Adrenal gland (tissue), 12 donors: ENCODE results near the gene PBX1. TPM values are rescaled to one million over a fixed set of nuclear protein-coding genes. Genes with fewer than 3 reads are reported as not detected.
A peak's percentile ranks its signal among the peaks of the same experiment; 100 is the strongest.
"Not testable (repeated sequence)": the region's sequence is repeated elsewhere in the genome, so short reads cannot be mapped to it uniquely, and the experiment has no call there.

ENCODE experiments used
- DNase-seq, 7 donors: peaks; one replicate each; pipeline ENCODE4 v3.0.0-alpha.2; 2019 to 2020
- H3K27ac ChIP-seq, 5 donors: fragments of 200-600 bp; sonication (generic) in 4 of 5; 1 replicate in 3 of 5; 2 replicates in 2 of 5; pipeline versions ENCODE4 v1.5.1 to v1.8.0; 2016 to 2020; ENCODE audit warnings: mild to moderate bottlenecking in 1 of 5
- H3K27me3 ChIP-seq: fragments of 200-600 bp; 2 replicates; pipeline ENCODE4 v1.8.0; 2021
- H3K36me3 ChIP-seq, 2 donors: fragments of 200-600 bp; replicated peaks in 1 of 2; 1 replicate in 1 of 2; 2 replicates in 1 of 2; pipeline versions ENCODE4 v1.5.1 to v1.8.0; 2018 to 2022
- H3K4me1 ChIP-seq, 2 donors: fragments of 200-600 bp; replicated peaks in 1 of 2; 1 replicate in 1 of 2; 2 replicates in 1 of 2; pipeline versions ENCODE4 v1.5.1 to v1.8.0; 2018 to 2021
- H3K4me3 ChIP-seq, 4 donors: fragments of 200-600 bp; sonication (generic) in 3 of 4; one replicate each; pipeline ENCODE4 v1.5.1; 2016 to 2018
- H3K9me3 ChIP-seq, 3 donors: fragments of 200-600 bp; sonication (generic) in 1 of 3; replicated peaks in 1 of 3; 1 replicate in 2 of 3; 2 replicates in 1 of 3; pipeline versions ENCODE4 v1.5.1 to v1.8.0; 2016 to 2021
- POLR2A ChIP-seq, 2 donors: fragments of 450-650 bp; IDR thresholded peaks; one replicate each; pipeline ENCODE4 v1.6.1; 2017; ENCODE audit warnings: antibody characterized with exemption in 2 of 2, mild to moderate bottlenecking in 2 of 2, moderate library complexity in 1 of 2
- WGBS, 4 donors: extraction: QIAGEN DNeasy Blood & Tissue Kit in 2 of 4; methylation state at CpG; one replicate each; pipeline versions ENCODE4 v1.1.5 to v1.1.7; 2013 to 2017; 5-methylcytosine and 5-hydroxymethylcytosine counted together
- intact Hi-C, 2 donors: fragments of 100-400 bp; cut with DNase I; formaldehyde crosslinking; loops; one replicate each; pipeline versions ENCODE4 v1.14.1 to v1.15.0; 2022 to 2023
- polyA plus RNA-seq, 3 donors: library from polyadenylated mRNA; stranded (reverse); fragments of 200-250 nt in 2 of 3; fragments of 350-450 nt in 1 of 3; fragmentation: Illumina TruSeq in 1 of 3; extraction: RNeasy Lipid Tissue Mini Kit (QIAGEN cat#74804) in 1 of 3; gene quantifications; one replicate each; pipeline ENCODE4 v1.2.3, GENCODE V29; 2013 to 2014
- total RNA-seq, 9 donors: library from RNA; depleted of rRNA in 4 of 9; stranded (reverse); fragments of >200 nt in 4 of 9; fragments of 120-200 nt in 1 of 9; fragmentation: NEBNext Ultra II Directional in 1 of 9; extraction: Animal tissue kit (Norgen Biotek cat#: 25700) in 1 of 9; gene quantifications; one replicate each; pipeline versions ENCODE4 v1.1.0 to v1.2.4, GENCODE V29; 2013 to 2023
- TF ChIP-seq, protein P1 (sequence below), 6 experiments: fragments of 450-650 bp in 4 of 6; fragments of 200-600 bp in 2 of 6; sonication (generic) in 1 of 6; IDR thresholded peaks; 1 replicate in 5 of 6; 2 replicates in 1 of 6; pipeline versions ENCODE4 v1.5.1 to v1.8.0; 2016 to 2021; ENCODE audit warnings: antibody characterized with exemption in 6 of 6, mild to moderate bottlenecking in 2 of 6, moderate library complexity in 1 of 6
- donor health status: healthy with polysubstance abuse.
- donor health status: Bipolar disorder and iron deficiency.
- donor health status: DM: yes; HTN: yes; CAD: no.
- donor health status: DM: no; HTN: no; CAD: no.
- donor health status: DM: no; HTN: no; CAD: no.
- donor health status: DM: yes; HTN: yes; CAD: no.

The PBX1 gene
- total and polyA plus RNA-seq, 12 donors = 13.0 to 294 (median 99.3) TPM

DNA sequence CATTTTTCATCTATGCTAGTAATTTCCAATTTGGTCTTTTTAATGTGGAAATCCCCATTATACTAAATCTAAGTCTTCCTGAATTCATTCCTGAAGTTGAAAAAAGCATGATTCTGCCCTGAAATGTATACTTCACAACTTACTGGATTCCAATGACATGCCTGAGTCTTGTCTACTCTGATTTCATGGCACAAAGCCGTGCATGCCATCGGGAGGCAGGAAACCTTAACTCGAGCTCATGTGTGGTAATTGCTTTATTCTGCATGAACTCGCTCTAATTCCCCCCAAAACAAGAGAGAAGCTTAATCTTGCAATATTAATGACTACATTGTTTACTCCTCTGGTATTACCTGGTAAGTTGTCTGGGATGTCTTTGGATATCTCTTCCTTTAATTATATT, 39.6 kb upstream of the PBX1 start:
- intact Hi-C loops = no loop called here
- 81 to 92% (median 86%) methylated on average over 4 of the region's 4 CpGs for WGBS, 4 donors
- H3K4me1 ChIP-seq = no peaks in the 10 kb centered on the region

GRCh38 chr1:164524810-164525209, 34.2 kb upstream of the PBX1 start:
- TF ChIP-seq POLR2A (IDR thresholded peaks at IDR 0.05) = no peak
- TF ChIP-seq, protein P1, sequence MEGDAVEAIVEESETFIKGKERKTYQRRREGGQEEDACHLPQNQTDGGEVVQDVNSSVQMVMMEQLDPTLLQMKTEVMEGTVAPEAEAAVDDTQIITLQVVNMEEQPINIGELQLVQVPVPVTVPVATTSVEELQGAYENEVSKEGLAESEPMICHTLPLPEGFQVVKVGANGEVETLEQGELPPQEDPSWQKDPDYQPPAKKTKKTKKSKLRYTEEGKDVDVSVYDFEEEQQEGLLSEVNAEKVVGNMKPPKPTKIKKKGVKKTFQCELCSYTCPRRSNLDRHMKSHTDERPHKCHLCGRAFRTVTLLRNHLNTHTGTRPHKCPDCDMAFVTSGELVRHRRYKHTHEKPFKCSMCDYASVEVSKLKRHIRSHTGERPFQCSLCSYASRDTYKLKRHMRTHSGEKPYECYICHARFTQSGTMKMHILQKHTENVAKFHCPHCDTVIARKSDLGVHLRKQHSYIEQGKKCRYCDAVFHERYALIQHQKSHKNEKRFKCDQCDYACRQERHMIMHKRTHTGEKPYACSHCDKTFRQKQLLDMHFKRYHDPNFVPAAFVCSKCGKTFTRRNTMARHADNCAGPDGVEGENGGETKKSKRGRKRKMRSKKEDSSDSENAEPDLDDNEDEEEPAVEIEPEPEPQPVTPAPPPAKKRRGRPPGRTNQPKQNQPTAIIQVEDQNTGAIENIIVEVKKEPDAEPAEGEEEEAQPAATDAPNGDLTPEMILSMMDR (IDR thresholded peaks at IDR 0.05) = no peak
- DNase-seq = peak in 1 of 7 donors; percentile 16
- Histone ChIP-seq H3K27ac (no peak overlapping the region), H3K9me3 (no peaks in the 10 kb centered on the region), H3K27me3 (no peaks in the 10 kb centered on the region), H3K4me1 (no peaks in the 10 kb centered on the region), H3K4me3 (no peak overlapping the region), H3K36me3 (no peaks in the 10 kb centered on the region)
- intact Hi-C loops = no loop called here
- 73 to 90% (median 82%) methylated on average over 2 of the region's 2 CpGs for WGBS, 4 donors

More for the DNA sequence above, 39.6 kb upstream of the PBX1 start:
- Histone ChIP-seq H3K4me3 (no peak overlapping the region), H3K27me3 (no peaks in the 10 kb centered on the region), H3K9me3 (no peaks in the 10 kb centered on the region), H3K27ac (no peak overlapping the region), H3K36me3 (no peaks in the 10 kb centered on the region)
- TF ChIP-seq, protein P1 (IDR thresholded peaks at IDR 0.05) = no peak
- no peak for TF ChIP-seq POLR2A (IDR thresholded peaks at IDR 0.05)
- no peak for DNase-seq

DNA sequence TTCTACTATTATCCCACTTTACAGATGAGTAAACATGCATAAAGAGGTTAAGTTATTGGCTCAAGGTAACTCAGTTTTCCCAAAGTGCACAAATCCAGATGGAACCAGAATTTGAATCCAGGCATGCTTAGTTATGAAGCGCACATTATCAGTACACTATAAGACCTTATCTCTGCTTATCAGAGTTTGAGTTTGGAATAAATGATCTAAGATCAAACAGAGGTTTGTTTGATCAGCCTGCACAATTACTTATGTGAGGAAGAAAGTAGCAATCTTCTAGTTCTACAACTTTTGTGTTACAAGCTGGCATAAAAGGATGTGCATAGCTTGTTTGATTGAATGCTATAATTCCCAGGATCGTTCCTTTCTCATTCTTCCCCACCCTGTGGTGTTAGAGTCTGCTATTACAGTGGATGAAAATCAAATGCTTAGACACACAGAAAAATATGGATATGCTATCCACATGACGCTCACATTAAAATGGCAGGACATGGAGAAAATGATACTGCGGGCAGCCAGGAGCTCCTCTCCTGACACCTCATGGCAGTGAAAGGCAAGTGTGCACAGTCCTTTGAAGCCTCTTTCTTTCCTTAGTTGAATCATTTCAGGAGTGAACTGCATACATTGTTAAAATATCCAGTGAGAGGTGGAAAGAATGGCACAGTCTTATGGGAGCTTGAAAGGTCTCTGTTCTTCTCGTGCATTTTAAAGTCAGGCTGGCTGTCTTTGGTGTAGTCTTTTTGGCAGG, 23.9 kb upstream of the PBX1 start:
- Histone ChIP-seq H3K4me1 (no peaks in the 10 kb centered on the region), H3K27me3 (no peaks in the 10 kb centered on the region), H3K9me3 (no peaks in the 10 kb centered on the region), H3K27ac (no peak overlapping the region), H3K36me3 (no peaks in the 10 kb centered on the region), H3K4me3 (no peak overlapping the region)
- DNase-seq = no peak
- 84 to 86% (median 84%) methylated on average over 5 of the region's 5 CpGs for WGBS, 4 donors
- intact Hi-C loops = no loop called here
- TF ChIP-seq, protein P1 (IDR thresholded peaks at IDR 0.05) = no peak
- TF ChIP-seq POLR2A (IDR thresholded peaks at IDR 0.05) = no peak

DNA sequence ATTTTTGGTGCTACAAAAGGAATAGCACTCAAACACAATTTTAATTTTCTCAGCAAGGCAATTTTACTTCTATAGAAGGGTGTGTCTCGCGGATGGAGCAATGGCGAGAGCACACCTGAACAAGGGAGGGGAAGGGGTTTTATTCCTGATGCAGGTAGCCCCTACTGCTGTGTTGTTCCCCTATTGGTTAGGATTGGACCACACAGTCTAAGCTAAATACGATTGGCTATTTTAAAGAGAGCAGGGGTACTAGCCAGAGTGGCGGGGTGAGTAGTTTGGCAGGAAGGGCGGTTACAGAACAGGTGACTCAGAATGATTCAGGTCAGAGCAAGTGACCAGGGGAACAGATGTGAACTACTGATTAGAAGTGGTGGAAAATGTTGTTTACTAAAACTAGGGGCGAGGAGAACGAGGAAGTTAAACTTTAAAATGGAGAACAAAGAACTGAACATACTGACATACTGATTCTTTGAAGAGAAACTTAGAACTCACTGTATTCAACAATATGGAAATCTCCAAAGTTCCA, 6.5 kb upstream of the PBX1 start:
- H3K27me3 ChIP-seq, H3K27ac ChIP-seq, H3K4me3 ChIP-seq, intact Hi-C loops, DNase-seq, H3K36me3 ChIP-seq, H3K9me3 ChIP-seq, H3K4me1 ChIP-seq: not testable (repeated sequence)
- WGBS, 4 donors = 93 to 94% (median 94%) methylated on average over 8 of the region's 8 CpGs

DNA sequence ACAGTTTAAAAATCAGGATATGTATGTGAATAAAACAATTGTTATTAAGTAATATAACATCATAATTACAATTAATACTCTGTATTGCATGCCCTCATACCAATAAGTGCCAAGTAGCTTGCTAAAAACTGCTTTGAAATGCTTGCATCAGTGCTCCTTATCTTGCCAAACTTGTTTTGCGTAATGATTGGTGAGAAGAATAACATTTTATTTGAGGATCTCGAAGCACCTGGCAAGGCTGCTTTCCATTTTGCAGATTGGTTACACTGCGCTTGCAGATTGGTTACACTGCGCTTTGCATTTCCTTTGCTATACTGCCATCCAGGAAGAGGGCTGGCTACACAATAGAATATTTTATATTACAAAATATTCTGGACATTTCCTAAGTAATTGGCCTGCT, 1.7 kb upstream of the PBX1 start:
- no peak overlapping the region for H3K27ac ChIP-seq

More for the DNA sequence above, 1.7 kb upstream of the PBX1 start:
- no peaks in the 10 kb centered on the region for H3K9me3 ChIP-seq
- TF ChIP-seq, protein P1 (IDR thresholded peaks at IDR 0.05) = no peak
- WGBS, 4 donors = 70 to 75% (median 73%) methylated on average over 4 of the region's 4 CpGs
- H3K27me3 ChIP-seq = no peaks in the 10 kb centered on the region
- no peaks in the 10 kb centered on the region for H3K36me3 ChIP-seq
- intact Hi-C loops = no loop called here
- H3K4me3 ChIP-seq = no peak overlapping the region
- DNase-seq = no peak
- H3K4me1 ChIP-seq = peaks cover 0 to 13% of the 10 kb centered on the region in 2 donors
